ENCODE results near the gene CLEC18C. TPM values are rescaled to one million over a fixed set of nuclear protein-coding genes. Genes with fewer than 3 reads are reported as not detected.
"Not testable (repeated sequence)": the region's sequence is repeated elsewhere in the genome, so short reads cannot be mapped to it uniquely, and the experiment has no call there.

CLEC18C gene
- polyA plus RNA-seq, 1 of the 3 experiments (the other 2 are of a cell fraction), result 0.08 TPM

DNA sequence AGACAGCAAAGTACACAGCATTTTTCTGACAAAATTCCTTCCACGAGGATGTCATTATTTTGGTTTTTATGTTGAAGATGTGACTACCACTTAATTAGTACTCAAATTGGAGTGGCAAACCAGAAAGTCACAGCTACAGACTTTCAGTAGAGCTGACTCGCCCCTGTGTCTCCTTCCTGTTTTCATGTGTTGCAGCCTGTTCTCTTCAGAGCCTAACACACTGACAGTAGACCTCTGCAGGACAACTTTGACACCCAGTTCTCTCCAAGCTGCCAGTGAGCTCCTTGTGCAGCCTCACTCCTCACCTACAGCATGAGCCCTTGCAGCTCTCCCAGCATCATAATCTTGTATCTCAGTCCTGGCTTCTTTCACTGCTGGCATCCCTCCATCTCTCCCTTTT, 49.0 kb downstream of the CLEC18C start:
- POLR2A ChIA-PET; CTCF ChIA-PET; H3K27me3 ChIP-seq (ENCODE audit: insufficient read depth); H3K9ac ChIP-seq; H4K20me1 ChIP-seq (ENCODE audit: insufficient read depth); H3K9me3 ChIP-seq; H3K27ac ChIP-seq (ENCODE audit: low read depth in 2 of 2, low read length in 1 of 2); H3K9me2 ChIP-seq; DNase-seq; H3K79me2 ChIP-seq (ENCODE audit: insufficient read depth); H3K4me2 ChIP-seq; H2AFZ ChIP-seq (ENCODE audit: low read depth); H3F3A ChIP-seq (replicated peaks; ENCODE audit: insufficient read depth); H3K4me1 ChIP-seq (ENCODE audit: control insufficient read depth in 1 of 2, insufficient read depth in 2 of 2, low read depth in 1 of 2, low read length in 1 of 2); H3K4me3 ChIP-seq (ENCODE audit: low read depth in 2 of 2, low read length in 1 of 2): not testable (repeated sequence)
- 96% methylated on average over 2 of the region's 2 CpGs for WGBS (ENCODE audit: low lambda C conversion rate)
- peaks cover 12 to 15% of the 10 kb centered on the region in 2 experiments for H3K36me3 ChIP-seq (replicated peaks in 1 of 2; ENCODE audit: control insufficient read depth in 1 of 2, insufficient read depth in 2 of 2, low read length in 1 of 2)

DNA sequence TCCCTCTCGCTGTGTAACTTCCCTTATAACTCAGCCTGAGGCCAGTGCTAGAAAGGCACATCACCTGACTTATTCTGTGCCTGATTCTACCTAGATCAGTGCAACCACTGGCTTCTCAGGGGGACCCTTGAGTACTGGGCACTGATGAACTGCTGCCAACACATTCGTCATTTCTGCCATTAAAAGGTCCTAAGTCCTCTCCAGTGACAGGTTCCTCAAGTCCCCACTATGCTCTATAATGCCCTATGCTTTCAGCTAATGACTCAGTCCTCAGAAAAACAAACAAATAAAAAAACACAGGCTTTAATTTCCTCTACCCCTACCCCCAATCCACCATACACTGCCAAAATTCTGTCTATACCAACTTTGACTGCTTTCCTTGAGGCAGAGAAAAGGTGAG, 49.6 kb downstream of the CLEC18C start:
- H3K27me3 ChIP-seq (ENCODE audit: insufficient read depth); POLR2A ChIA-PET; CTCF ChIA-PET; H3K79me2 ChIP-seq (ENCODE audit: insufficient read depth); H3K9ac ChIP-seq; H3K27ac ChIP-seq (ENCODE audit: low read depth in 2 of 2, low read length in 1 of 2); H3K4me3 ChIP-seq (ENCODE audit: low read depth in 2 of 2, low read length in 1 of 2); H4K20me1 ChIP-seq (ENCODE audit: insufficient read depth); H3F3A ChIP-seq (replicated peaks; ENCODE audit: insufficient read depth); DNase-seq; H3K9me3 ChIP-seq; H2AFZ ChIP-seq (ENCODE audit: low read depth); H3K4me1 ChIP-seq (ENCODE audit: control insufficient read depth in 1 of 2, insufficient read depth in 2 of 2, low read depth in 1 of 2, low read length in 1 of 2); H3K9me2 ChIP-seq; H3K4me2 ChIP-seq: not testable (repeated sequence)
- H3K36me3 ChIP-seq (replicated peaks in 1 of 2; ENCODE audit: control insufficient read depth in 1 of 2, insufficient read depth in 2 of 2, low read length in 1 of 2), result peaks cover 14 to 15% of the 10 kb centered on the region in 2 experiments
- 100% methylated on average over 1 of the region's 2 CpGs for WGBS (ENCODE audit: low lambda C conversion rate)

DNA sequence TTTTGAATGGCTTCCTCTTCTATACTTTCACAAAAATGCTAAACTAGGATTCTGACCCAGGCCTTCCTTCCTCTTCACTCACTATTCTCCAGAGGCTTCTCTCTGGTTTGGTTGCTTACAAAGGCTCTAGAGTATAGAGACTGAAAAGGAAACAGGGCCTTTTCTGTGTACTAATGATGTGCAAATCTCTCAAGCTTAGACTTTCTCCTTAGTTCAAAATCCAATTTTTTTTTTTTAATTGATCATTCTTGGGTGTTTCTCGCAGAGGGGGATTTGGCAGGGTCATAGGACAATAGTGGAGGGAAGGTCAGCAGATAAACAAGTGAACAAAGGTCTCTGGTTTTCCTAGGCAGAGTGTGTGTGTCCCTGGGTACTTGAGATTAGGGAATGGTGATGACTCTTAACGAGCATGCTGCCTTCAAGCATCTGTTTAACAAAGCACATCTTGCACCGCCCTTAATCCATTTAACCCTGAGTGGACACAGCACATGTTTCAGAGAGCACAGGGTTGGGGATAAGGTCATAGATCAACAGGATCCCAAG, 50.5 kb downstream of the CLEC18C start:
- H3K4me3 ChIP-seq (ENCODE audit: low read depth in 2 of 2, low read length in 1 of 2); H3K9ac ChIP-seq; DNase-seq; CTCF ChIA-PET; H3K27ac ChIP-seq (ENCODE audit: low read depth in 2 of 2, low read length in 1 of 2); H3K9me3 ChIP-seq; H4K20me1 ChIP-seq (ENCODE audit: insufficient read depth); H3K27me3 ChIP-seq (ENCODE audit: insufficient read depth); H3K4me1 ChIP-seq (ENCODE audit: control insufficient read depth in 1 of 2, insufficient read depth in 2 of 2, low read depth in 1 of 2, low read length in 1 of 2); H2AFZ ChIP-seq (ENCODE audit: low read depth); H3K79me2 ChIP-seq (ENCODE audit: insufficient read depth); H3K4me2 ChIP-seq; POLR2A ChIA-PET; H3F3A ChIP-seq (replicated peaks; ENCODE audit: insufficient read depth); H3K9me2 ChIP-seq: not testable (repeated sequence)
- 100% methylated on average over 1 of the region's 3 CpGs for WGBS (ENCODE audit: low lambda C conversion rate)
- H3K36me3 ChIP-seq (replicated peaks in 1 of 2; ENCODE audit: control insufficient read depth in 1 of 2, insufficient read depth in 2 of 2, low read length in 1 of 2), result peaks cover 14 to 15% of the 10 kb centered on the region in 2 experiments

DNA sequence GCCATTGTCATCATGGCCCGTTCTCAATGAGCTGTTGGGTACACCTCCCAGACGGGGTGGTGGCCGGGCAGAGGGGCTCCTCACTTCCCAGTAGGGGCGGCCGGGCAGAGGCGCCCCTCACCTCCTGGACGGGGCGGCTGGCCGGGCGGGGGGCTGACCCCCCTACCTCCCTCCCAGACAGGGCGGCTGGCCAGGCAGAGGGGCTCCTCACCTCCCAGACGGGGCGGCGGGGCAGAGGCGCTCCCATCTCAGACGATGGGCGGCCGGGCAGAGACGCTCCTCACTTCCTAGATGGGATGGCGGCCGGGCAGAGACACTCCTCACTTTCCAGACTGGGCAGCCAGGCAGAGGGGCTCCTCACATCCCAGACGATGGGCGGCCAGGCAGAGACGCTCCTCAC, 51.1 kb downstream of the CLEC18C start:
- H3K79me2 ChIP-seq (ENCODE audit: insufficient read depth), result not testable (repeated sequence)

DNA sequence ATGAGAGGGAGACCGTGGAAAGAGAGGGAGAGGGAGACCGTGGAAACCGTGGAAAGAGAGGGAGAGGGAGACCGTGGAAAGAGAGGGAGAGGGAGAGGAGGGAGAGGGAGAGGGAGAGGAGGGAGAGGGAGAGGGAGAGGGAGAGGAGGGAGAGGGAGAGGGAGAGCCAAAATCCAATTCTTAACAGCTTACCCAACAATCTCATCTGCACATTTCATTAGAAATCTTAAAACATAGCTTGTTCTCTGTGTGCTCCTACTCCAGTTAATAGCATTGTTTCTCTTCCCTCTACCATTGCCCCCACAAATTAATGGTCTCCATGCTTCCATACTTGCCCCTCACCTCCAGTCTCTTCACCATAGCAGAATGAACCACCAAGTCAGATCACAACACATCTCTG, 51.8 kb downstream of the CLEC18C start:
- H3K9me3 ChIP-seq; H4K20me1 ChIP-seq (ENCODE audit: insufficient read depth); H3K9ac ChIP-seq; H3K79me2 ChIP-seq (ENCODE audit: insufficient read depth); H2AFZ ChIP-seq (ENCODE audit: low read depth); H3K4me2 ChIP-seq; H3K27me3 ChIP-seq (ENCODE audit: insufficient read depth); H3K4me3 ChIP-seq (ENCODE audit: low read depth in 2 of 2, low read length in 1 of 2); H3K27ac ChIP-seq (ENCODE audit: low read depth in 2 of 2, low read length in 1 of 2); H3K4me1 ChIP-seq (ENCODE audit: control insufficient read depth in 1 of 2, insufficient read depth in 2 of 2, low read depth in 1 of 2, low read length in 1 of 2); POLR2A ChIA-PET; H3F3A ChIP-seq (replicated peaks; ENCODE audit: insufficient read depth); H3K9me2 ChIP-seq; DNase-seq; CTCF ChIA-PET; H3K36me3 ChIP-seq (replicated peaks in 1 of 2; ENCODE audit: control insufficient read depth in 1 of 2, insufficient read depth in 2 of 2, low read length in 1 of 2): not testable (repeated sequence)
- WGBS (ENCODE audit: low lambda C conversion rate), result 100% methylated on average over 4 of the region's 4 CpGs

More for the DNA sequence above, 51.1 kb downstream of the CLEC18C start:
- CTCF ChIA-PET; H3K4me1 ChIP-seq (ENCODE audit: control insufficient read depth in 1 of 2, insufficient read depth in 2 of 2, low read depth in 1 of 2, low read length in 1 of 2); H3K27ac ChIP-seq (ENCODE audit: low read depth in 2 of 2, low read length in 1 of 2); DNase-seq; H4K20me1 ChIP-seq (ENCODE audit: insufficient read depth); H3K4me3 ChIP-seq (ENCODE audit: low read depth in 2 of 2, low read length in 1 of 2); POLR2A ChIA-PET; H3K4me2 ChIP-seq; H3K9me3 ChIP-seq; H2AFZ ChIP-seq (ENCODE audit: low read depth); H3K9me2 ChIP-seq; H3K9ac ChIP-seq; H3K27me3 ChIP-seq (ENCODE audit: insufficient read depth); H3F3A ChIP-seq (replicated peaks; ENCODE audit: insufficient read depth): not testable (repeated sequence)
- H3K36me3 ChIP-seq (replicated peaks in 1 of 2; ENCODE audit: control insufficient read depth in 1 of 2, insufficient read depth in 2 of 2, low read length in 1 of 2), result peaks cover 10 to 11% of the 10 kb centered on the region in 2 experiments
- no CpG with 5 or more reads among the region's 24 CpGs for WGBS (ENCODE audit: low lambda C conversion rate)

DNA sequence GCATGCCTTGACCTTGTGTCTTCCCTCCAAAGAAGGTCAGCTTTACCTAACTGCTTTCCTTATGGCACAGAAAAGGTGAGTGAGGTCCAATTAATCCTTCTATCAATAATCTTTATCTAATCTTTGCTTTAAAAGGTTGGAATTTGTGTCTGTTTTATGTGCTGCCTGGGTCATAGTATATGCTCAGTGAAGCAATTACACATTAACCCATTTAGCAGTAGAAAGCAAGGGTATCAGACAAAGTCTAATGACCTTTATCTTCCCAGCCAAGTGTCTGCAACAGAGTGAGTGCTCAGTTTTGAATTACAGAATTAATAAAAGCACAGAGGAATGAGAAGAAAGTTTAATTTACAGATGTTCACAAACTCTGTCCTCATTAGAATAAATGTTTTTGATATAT, 52.4 kb downstream of the CLEC18C start:
- H3K9ac ChIP-seq; H3K27me3 ChIP-seq (ENCODE audit: insufficient read depth); H4K20me1 ChIP-seq (ENCODE audit: insufficient read depth); DNase-seq; H3K79me2 ChIP-seq (ENCODE audit: insufficient read depth); CTCF ChIA-PET; H3K27ac ChIP-seq (ENCODE audit: low read depth in 2 of 2, low read length in 1 of 2); POLR2A ChIA-PET; H3K9me2 ChIP-seq; H3K9me3 ChIP-seq; H3K4me3 ChIP-seq (ENCODE audit: low read depth in 2 of 2, low read length in 1 of 2); H3K36me3 ChIP-seq (replicated peaks in 1 of 2; ENCODE audit: control insufficient read depth in 1 of 2, insufficient read depth in 2 of 2, low read length in 1 of 2); H3K4me2 ChIP-seq; H3K4me1 ChIP-seq (ENCODE audit: control insufficient read depth in 1 of 2, insufficient read depth in 2 of 2, low read depth in 1 of 2, low read length in 1 of 2); H3F3A ChIP-seq (replicated peaks; ENCODE audit: insufficient read depth); H2AFZ ChIP-seq (ENCODE audit: low read depth): not testable (repeated sequence)

DNA sequence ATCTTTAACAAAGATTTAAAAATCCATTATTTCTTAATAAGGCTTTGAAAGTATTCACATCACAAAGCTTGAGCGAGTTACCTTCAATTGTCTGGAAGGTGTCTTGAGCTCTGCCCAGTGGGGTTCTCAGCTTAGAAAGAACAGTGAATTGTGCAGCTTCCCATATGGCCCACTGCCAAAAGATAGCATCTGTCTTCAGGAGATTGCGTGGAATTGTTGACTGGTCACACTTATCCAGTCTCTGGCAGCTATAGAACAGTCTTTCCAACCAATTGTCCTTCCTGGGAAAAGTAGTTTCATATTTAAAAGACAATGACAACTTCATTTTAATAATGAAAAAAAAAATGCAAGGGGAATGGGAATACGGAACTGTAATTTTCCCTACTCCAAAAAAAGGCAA, 58.2 kb downstream of the CLEC18C start:
- H3K4me2 ChIP-seq; H3F3A ChIP-seq (replicated peaks; ENCODE audit: insufficient read depth); H3K4me3 ChIP-seq (ENCODE audit: low read depth in 2 of 2, low read length in 1 of 2); H2AFZ ChIP-seq (ENCODE audit: low read depth); H3K4me1 ChIP-seq (ENCODE audit: control insufficient read depth in 1 of 2, insufficient read depth in 2 of 2, low read depth in 1 of 2, low read length in 1 of 2); H4K20me1 ChIP-seq (ENCODE audit: insufficient read depth); H3K9me2 ChIP-seq; DNase-seq; H3K9me3 ChIP-seq; CTCF ChIA-PET; POLR2A ChIA-PET; H3K27me3 ChIP-seq (ENCODE audit: insufficient read depth); H3K79me2 ChIP-seq (ENCODE audit: insufficient read depth); H3K9ac ChIP-seq; H3K27ac ChIP-seq (ENCODE audit: low read depth in 2 of 2, low read length in 1 of 2): not testable (repeated sequence)
- 88% methylated on average over 3 of the region's 3 CpGs for WGBS (ENCODE audit: low lambda C conversion rate)
- H3K36me3 ChIP-seq (replicated peaks in 1 of 2; ENCODE audit: control insufficient read depth in 1 of 2, insufficient read depth in 2 of 2, low read length in 1 of 2), result peaks cover 14 to 17% of the 10 kb centered on the region in 2 experiments

Measured in SK-N-SH (cell line).